Smooth muscle cell of the brain vasculature (primary cell): ENCODE data around the gene USP2.

Experiments
- DNase-seq: peaks from one replicate; pipeline ENCODE4 v3.0.0-alpha.2; 2012; ENCODE audit warnings: low read depth, low spot score

The USP2 gene

DNA sequence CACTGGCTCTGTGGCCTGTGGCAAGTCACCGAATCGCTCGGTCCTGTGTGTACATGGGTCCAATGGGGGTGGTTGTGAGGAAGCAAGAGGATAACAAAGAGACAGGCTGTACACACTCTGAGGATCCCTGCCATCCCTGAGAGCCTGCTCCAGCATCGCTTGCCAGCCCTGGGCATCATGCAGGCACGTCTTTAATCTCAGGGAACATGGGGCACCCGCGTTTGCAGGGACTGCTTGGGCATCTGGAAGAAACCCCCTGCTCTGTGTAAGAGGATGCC lies 39.5 kb downstream of the USP2 start:
- DNase-seq, result no peak

DNA sequence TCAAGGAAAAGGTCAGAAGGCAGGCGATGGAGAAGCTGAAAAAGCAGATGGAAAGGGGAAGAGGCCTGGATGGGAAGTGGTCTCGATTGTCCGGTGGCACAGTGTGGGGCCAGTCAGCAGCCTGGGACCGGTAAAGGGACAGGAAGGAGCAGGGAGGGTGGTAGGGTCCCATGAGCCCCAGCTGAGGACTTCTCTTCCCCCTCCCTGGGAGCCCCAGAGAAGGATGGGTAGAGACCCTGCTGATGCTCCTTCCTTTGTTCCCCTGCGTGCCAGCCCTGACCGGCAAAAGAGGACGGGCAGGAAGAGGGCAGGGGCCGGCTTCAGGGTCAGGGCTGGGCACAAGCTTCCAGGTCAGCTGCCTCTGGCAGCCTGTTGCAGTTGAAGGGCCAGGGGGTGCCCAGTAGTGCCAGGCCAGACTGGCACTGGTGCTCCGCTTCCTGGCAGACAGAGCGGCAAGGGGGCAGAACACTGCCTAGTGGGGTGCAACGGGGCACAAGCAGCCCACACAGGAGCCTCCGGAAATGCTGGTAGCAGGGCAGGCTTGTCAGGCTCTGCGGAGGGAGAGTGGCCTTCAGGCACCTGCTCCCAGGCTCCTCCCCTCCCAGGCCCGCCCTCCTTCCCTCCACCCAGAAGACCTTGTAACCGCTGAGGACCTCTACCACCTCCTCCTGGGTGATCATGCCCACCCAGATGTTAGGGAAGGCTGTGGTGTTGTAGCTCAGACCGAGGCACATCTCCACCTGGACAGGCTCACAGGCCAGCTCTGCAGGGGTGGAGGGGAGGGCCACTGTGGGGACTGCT lies 40.1 kb downstream of the USP2 start:
- no peak for DNase-seq

DNA sequence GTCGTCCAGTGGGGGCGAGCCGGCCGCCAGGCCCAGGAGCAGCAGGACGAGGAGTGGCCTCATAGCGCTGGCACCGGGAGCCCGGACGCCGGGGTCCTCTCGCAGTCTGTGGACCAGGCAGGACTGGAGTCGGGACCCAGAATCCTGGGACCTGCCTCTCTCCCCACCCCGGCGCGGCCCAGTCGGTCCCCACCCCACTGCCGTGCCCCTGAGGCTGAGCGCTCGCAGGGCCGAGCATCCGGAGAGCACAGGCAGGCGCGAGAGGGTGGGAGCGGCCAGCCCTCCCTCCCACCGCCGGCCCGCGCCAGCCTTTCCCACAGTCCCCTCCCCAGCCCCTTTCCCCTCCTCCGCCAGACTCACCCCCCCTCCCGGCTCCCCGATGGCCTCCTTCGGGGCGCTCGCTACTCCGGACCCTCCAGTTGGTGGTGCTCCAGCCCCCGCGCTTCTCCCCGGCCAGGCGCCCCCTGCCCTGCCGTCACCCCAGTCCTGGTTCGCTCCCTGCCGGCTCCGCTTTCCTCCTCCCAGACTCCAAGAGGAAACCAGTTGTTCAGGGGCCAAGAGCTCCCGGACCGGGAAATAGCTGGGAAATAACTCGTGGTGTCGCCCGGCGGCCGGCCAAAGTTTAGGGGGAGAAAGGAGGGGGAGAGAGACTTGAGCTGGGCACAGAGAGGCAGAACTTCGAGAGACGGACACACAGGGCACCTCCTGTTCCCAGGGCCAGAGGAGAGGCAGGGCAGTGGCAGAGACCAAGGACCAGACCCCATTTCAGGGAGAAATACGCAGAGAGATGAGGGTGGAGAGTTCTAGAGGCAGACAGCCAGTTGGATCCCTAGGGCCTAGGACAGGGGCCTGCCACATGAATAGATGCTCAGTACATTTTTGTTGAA lies 40.9 kb downstream of the USP2 start, which contains the start of gene C1QTNF5:
Gene C1QTNF5, minus strand, starts transcription at position 549 of the 887 bp plus-strand sequence. Its CDS starts 486 bp downstream, at position 63.
- DNase-seq, result no peak

DNA sequence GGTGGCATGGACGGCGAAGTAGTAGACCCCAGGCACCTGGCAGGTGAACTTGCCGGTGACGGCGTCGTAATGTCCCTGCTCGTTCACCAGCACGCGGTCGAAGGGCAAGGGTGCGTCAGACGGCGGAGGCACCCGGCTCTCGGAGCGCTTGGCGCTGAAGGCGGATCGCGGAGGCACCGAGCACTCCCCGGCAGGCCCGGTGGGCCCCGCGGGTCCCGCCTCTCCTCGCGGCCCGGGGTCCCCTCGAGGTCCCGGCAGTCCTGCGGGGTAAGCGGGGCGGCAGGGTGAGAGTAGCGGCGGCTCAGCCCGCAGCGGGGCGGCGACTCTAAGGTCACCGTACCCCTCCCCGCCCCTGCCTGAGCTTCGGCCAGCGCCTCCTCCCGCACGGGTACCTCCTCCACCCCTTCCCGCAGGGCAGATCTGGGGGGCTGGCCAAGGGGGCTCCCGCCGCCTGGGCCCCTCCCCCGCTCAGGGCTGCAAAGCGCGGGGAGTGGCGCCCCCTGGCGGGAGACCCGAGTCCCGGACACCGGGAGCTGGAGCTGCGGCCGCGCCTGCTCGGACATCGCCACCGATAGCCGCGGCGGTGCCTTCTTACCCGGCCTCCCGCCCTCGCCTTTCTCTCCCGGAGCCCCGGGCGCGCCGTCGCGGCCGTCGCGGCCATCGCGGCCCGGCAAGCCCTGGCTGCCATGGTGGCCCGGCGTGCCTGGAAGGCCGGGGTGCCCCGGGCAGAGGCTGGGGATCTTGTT lies 41.7 kb downstream of the USP2 start:
- no peak for DNase-seq

DNA sequence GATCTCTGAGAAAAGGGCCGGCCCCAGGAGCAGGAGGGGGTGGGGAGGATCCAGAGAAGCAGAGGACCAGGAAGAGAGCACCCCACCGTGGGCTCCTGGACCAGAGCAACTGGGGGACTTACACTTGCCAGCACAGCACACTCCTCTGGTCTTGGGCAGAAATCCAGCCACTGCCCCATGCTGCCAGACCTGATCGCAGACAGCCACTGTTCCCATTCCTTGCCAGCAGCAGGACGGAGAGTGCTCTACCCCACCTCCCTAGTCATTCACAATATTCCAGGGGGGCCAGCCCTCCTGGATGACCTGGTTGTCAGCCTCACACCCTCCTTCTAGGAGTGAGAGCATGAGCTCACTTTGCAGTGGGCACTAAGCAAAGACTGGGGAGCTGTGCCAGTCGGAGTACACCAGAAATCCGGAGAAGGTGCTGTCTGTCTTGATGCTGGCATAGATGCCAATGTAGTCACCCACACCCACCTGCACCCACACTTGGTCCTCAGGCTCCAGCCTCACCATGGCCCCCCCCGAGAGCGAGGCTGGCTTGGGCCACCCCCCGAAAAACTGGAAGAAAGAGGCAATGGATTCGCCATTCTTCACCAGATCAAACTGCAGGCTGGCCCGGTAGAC lies 42.4 kb downstream of the USP2 start:
- no peak for DNase-seq

DNA sequence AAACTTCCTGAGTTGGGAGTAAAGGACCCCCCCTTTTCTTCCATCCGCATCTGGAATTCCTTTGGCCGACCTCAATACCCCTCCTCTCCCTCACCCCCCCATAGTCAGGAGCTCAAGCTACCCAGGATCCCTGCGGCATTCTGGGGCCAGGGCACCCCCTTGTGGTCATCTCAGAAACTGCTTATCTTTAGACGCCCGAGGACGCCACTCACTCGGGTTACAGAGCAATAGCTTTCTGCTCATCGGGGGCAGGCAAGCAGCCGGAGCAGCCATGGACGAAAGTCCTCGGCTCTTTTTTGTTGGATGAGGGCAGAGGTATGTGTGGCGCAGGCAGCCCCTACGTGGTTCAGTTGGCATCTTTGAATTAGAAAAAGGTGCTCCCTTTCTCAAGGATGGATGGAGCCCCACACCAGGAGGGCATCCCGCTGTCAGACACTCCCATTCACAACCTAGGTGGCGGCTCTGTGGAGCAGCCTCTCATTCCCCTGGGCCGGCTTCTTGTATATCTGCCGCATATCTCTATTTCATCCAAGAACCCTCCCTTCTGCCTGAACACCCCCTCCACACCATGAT lies 43.1 kb downstream of the USP2 start:
- no peak for DNase-seq

DNA sequence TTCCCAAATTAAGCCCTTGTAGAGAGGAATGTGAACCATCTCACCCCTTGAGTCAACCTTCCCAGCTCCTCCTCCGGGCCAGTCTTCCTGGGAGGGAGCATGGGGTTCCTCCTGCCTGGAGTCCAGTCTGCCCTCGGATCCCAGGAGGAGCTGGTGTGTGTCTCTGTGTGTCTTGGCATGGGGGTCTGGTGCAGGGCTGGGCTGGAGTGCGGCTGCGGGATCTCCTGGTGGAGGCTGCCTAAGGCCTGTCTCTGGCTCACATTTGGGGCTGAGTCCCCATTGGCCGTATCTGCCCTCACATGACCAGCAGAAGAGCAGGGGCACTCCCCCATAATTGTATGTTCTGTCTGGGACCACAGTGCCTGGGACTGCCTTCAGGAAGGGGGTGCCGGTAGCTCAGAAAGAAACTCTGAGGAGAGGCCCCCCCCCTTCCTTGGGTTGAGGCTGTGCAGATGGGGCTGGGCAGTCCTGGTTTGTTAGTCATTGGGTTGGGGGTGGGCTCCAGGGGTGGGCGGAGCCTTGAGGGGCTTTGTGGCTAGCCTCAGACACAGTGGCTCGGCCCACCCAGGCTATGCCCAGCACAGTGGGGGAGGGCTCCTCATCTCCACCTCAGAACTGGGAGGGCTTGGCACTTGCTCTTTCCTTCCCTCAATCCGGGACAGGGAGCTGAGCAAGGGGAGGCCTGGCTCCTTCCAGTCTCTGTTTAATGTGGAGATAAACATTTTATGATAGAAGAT lies 43.7 kb downstream of the USP2 start:
- no peak for DNase-seq

DNA sequence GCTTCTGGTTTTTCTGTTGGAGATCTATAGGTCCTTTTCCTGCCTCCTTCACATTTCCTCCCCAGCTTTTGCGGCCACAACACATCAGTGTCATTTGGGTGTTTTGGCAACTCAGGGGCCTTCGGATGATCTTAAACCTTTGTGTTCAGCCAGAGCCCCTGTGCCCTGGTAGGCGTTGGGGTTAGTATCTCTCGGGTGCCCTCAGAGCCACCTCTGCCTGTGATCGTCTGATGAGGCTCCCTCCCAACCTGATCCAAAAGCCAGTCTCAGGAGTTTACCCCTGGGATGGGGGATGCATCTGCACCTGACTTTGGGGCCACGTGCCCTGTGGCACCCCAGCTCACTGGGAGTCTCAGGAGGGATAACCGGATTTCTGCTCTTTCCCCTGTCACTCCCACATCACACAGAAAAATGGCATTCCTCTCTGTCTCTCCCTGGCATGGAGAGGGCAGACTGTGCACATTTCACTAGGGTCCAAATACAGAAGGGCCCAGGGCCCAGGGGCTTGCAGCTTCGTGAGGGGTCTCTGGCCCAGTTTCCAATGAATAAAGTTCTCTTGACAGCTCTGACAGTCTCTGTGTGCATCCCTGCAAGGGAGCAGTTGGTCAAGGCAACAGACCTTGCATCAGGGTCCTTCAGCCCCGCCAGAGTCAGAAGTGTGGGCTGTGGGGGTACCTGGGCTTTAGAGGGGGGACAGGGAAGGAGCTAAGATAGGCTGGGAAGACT lies 44.6 kb downstream of the USP2 start:
- no peak for DNase-seq

DNA sequence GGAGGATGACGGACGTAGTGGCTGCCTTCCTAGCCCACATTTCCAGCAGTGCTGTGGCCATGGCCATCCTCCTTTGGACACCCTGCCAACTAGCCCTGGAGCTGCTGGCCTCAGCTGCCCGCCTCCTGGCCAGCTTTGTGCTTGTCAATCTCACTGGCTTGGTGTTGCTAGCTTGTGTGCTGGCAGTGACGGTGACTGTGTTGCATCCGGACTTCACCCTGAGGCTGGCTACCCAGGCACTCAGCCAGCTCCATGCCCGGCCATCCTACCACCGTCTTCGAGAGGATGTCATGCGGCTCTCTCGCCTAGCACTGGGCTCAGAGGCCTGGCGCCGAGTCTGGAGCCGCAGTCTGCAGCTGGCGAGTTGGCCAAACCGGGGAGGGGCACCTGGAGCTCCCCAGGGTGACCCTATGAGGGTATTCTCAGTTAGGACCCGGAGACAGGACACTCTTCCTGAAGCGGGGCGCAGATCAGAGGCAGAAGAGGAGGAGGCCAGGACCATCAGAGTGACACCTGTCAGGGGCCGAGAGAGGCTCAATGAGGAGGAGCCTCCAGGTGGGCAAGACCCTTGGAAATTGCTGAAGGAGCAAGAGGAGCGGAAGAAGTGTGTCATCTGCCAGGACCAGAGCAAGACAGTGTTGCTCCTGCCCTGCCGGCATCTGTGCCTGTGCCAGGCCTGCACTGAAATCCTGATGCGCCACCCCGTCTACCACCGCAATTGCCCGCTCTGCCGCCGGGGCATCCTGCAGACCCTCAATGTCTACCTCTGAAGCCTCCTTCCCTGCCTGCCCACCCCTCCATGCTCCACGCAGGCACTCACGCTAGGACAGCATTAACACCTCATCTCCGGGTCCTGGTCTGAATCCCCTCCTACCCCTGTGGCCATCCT lies 45.6 kb downstream of the USP2 start:
- DNase-seq, result no peak

DNA sequence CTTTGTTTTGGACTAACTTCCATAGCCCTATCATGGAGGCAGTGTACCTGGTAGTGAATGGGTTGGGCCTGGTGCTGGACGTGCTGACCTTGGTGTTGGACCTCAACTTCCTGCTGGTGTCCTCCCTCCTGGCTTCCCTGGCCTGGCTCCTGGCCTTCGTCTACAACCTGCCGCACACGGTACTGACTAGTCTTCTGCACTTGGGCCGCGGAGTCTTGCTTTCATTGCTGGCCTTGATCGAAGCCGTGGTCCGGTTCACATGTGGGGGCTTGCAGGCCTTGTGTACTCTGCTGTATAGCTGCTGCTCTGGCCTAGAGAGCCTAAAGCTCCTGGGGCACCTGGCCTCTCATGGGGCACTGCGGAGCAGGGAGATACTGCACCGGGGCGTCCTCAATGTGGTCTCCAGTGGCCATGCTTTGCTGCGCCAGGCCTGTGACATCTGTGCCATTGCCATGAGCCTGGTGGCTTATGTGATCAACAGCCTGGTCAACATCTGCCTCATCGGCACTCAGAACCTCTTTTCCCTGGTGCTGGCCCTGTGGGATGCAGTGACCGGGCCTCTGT lies 46.3 kb downstream of the USP2 start:
- no peak for DNase-seq

DNA sequence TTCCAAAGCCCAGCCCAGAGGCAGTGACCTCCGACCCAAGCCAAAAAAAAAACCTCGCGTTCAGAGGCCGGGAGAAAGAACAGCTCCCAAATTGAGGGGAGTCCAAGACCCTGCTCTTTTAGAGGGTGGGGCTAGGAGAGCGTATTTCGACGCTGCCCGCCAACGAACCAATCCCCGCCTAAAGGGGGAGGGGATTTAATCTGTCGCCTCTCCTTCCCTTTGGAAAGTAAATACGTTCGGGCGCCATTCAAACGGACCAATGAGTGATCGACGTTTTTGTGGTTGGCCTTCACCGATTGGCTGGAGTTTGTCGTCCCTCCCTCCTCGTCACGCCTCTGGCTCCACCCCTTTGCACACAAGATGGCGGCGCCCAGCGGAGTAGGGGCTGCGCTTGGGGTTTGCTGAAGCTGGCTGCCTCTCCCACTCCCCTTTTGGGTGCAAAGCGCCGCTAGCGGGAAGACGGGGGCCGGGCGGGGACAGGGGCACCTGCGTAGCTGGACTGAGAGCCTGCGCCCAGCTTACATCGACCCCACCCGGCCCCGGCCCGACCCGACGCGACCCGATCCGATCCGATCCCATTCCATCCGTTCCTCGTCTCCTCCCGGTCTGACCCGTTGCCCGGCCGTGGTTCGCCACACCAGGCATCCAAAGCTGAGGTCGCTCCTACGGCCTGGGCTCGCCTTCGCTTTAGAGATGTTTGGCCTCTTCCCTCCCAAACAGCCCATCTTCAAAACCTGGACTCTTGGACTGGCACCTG lies 47.1 kb downstream of the USP2 start, which contains the start of gene RNF26:
Gene RNF26, plus strand, starts transcription at position 354 of the 757 bp plus-strand sequence. CDS start 596 bp downstream, outside the sequence.
- peak; percentile 93 for DNase-seq

DNA sequence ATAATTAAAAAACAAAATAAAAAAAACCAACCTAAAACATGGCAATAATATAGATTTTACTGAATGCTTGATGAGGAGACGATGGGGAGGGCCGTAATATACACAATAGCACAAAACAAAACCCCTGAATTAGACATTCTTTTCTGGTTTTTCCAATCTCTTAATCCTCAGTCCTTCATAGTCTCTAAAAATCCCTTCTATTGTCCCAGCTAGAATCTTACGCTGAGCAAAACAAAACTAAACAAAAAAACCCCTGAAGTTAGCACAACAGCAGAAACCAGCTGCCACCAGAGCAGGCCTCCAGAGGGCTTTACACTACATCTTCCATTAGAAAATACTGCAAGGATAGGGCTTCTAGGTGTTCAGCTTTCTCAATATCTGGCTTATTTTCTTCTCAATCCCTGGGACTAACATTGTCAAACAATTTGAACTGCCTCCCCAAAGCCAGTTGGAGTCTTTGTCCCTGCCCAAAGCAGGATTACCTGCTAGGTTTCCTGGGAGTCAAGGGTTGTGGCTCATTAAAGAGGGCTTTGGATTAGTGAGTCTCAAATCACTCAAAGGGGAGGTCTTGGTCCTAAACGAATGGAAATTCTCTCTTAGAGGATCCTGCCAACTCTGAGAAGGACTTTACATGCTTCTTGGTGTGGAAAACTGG lies 49.3 kb downstream of the USP2 start:
- DNase-seq, result no peak

DNA sequence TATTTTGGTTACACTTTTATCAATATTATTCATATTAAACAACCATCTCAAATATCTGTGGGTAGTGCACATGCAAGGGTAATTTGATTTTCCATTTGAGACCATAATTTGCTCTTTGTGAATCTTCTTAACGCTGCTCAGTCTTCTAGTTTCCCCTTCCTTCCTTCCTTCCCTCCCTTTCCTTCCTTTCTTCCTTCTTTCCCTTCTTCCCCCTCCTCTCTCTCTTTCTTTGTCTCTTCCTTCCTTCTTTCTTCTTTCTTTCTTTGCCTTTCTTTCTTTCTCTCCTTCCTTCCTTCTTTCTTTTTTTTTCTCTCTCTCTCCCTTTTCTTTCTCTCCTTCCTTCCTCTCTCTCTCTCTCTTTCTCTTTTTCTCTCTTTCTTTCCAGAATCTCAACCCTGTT lies 51.3 kb downstream of the USP2 start:
- no peak for DNase-seq

DNA sequence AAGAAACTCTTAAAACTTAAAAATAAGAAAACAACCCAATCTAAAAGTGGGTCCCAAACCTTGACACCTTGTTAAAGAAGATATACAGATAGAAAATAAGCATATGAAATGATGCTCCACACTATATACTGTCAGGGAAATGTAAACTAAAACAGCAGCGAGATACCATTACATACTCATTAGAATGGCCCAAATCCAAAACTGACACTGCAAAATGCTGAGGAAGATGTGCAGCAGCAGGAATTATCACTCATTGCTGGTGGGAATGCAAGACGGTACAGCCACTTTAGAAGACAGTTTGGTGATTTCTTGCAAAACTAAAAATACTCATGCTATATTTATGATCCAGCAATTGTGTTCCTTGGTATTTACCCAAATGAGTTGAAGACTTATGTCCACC lies 52.2 kb downstream of the USP2 start:
- DNase-seq, result no peak

DNA sequence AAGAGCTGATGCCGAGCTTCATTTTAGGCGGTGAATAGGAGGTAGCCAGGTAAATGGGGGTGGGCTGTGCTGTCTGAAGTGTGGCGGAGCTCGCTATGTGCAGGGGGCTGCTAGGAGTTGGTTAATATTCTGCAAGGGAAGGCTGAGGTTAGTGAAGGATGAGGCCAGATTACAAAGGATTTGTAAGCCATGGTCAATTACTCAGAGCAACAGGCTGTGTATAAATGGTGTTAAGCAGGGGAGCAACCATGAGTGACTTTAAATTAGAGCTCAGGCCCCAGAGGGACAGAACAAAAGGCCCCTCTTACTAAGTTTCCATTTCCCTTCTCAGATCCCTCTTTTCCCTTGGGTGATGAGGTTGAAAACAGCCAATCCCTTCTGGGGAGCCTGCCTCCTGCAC lies 57.3 kb downstream of the USP2 start:
- DNase-seq, result no peak

DNA sequence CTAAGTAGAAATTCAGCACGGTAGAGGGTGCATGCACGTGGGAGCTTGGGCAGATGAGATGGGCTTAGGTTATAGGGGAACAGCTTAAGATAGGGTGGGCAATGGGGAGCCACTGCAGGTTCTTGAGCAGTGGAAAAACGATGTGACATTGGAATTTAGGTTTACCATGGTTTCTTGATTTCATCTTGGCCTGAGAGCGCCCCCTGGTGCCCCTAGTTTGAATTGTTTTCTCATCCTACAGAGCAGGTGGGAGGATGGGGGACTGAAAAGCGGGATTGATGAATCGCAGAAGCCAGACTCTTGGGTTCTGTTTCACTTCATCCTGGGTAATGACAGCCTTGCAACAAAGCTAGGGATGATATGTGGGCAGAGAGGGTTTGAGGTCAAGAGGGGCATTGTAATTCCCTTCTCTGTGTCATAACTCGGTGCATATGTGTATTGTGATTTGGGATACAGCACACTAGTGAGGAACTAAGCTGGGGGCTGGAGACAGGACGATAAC lies 57.9 kb downstream of the USP2 start:
- no peak for DNase-seq

DNA sequence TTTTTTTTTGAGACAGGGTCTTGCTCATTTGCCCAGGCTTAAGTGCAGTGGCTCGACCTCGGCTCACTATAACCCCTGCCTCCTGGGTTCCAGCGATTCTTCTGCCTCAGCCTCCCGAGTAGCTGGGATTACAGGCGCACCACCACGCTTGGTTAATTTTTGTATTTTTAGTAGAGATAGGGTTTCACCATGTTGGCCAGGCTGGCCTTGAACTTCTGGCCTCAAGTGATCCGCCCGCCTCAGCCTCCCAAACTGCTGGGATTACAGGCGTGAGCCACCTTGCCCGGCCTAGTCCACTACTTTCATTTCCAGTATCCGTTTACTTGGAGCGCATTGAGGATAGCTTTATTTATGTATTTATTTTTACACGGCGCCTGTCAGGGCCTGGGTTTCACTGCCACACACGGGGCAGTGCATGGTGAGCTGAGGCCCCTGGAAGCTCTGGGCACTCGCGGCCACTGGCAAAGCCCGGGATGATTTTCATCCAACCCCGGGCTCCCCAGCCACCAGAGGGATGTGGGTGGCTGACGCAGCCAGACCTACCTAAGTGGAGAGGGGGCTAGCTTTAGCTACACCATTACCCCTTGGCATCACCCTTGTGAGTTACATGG lies 58.5 kb downstream of the USP2 start:
- no peak for DNase-seq
